ENCODE data around the gene CCDC80.

DNA sequence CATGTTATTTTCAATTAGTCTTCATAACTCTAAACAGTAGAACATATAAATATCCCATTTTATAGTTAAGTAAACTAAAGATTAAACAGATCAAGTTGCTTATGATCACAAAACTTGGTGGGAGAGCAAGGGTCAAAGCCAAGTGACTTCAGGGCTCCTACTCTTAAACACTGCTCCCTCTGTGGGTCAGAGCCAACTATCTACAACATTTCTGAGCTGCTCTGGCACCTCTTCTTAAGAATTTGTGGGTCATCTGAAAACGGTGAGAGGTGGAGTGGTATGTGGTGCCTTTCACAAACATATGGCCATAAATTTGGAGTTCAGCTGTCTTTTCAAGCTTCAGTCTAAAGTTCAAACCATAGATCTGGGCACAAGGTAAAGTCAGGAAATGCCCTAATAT, 90.1 kb downstream of the CCDC80 start:
- TF ChIP-seq DIDO1 (tag; IDR thresholded peaks at IDR 0.05; ENCODE audit: low read depth) (no peak), HMG20B (CRISPR knock-in tag; IDR thresholded peaks at IDR 0.05) (no peak), SMARCB1 (IDR thresholded peaks at IDR 0.05; ENCODE audit: insufficient read length, low read depth) (no peak), PBX2 (CRISPR knock-in tag; IDR thresholded peaks at IDR 0.05; ENCODE audit: low read depth) (no peak), PBX2 (tag; conservative IDR thresholded peaks at IDR 0.05; ENCODE audit: low read depth) (no peak), ZNF253 (CRISPR knock-in tag; conservative IDR thresholded peaks at IDR 0.05) (no peak), CTCF (IDR thresholded peaks at IDR 0.05 in 2 of 3, conservative IDR thresholded peaks at IDR 0.05 in 1 of 3; ENCODE audit: insufficient read depth in 2 of 3, low read depth in 1 of 3, low read length in 3 of 3) (no peak), PHTF2 (CRISPR knock-in tag; IDR thresholded peaks at IDR 0.05) (no peak), MTA2 (IDR thresholded peaks at IDR 0.05; ENCODE audit: low read depth) (no peak), MAFK (IDR thresholded peaks at IDR 0.05; ENCODE audit: low read length) (no peak)

Data from K562 (cell line).